Measurements from ENCODE around the gene STRN4. TPM values are rescaled to one million over a fixed set of nuclear protein-coding genes. Genes with fewer than 3 reads are reported as not detected.

Gene STRN4, protein sequence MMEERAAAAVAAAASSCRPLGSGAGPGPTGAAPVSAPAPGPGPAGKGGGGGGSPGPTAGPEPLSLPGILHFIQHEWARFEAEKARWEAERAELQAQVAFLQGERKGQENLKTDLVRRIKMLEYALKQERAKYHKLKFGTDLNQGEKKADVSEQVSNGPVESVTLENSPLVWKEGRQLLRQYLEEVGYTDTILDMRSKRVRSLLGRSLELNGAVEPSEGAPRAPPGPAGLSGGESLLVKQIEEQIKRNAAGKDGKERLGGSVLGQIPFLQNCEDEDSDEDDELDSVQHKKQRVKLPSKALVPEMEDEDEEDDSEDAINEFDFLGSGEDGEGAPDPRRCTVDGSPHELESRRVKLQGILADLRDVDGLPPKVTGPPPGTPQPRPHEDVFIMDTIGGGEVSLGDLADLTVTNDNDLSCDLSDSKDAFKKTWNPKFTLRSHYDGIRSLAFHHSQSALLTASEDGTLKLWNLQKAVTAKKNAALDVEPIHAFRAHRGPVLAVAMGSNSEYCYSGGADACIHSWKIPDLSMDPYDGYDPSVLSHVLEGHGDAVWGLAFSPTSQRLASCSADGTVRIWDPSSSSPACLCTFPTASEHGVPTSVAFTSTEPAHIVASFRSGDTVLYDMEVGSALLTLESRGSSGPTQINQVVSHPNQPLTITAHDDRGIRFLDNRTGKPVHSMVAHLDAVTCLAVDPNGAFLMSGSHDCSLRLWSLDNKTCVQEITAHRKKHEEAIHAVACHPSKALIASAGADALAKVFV
- total RNA-seq, result 55.9 and 58.9 TPM in 2 replicates

DNA sequence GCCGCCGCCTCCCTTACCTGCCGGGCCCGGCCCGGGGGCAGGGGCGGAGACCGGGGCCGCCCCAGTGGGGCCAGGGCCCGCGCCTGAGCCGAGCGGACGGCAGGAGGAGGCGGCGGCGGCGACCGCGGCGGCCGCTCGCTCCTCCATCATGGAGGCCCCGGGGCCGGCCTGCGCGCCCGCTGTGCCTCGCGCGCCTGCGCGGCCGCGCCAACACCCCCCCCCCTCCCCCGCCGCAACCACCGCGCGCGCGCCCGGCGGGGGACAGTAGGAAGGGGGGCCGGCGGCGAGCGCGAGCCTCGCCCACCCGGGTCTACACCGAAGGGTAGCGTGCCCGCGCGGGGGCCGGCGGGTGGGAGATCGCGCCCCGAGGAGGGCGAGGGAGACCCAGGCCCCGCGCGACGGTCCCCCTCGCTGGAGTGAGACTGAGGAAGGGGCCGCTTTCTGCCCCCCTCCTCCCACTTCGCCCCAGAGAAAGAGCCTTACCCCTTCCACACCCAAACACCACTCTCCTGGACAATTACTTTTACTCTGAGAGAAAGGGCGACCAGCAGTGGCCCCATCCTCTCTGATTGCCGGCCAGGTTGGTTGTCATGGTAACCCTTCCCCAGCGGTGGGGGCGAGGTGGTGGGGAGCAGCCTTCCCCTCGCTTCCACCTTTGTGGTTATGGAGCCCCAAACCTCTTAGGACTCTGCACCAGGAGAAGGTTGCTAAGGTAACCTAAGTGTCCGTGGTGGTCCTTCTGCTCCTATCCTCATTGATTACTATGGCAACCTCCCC, at the start of gene STRN4:
Gene STRN4, minus strand, starts transcription at position 170 of the 777 bp plus-strand sequence. Its CDS starts 20 bp downstream, at position 150.

DNA sequence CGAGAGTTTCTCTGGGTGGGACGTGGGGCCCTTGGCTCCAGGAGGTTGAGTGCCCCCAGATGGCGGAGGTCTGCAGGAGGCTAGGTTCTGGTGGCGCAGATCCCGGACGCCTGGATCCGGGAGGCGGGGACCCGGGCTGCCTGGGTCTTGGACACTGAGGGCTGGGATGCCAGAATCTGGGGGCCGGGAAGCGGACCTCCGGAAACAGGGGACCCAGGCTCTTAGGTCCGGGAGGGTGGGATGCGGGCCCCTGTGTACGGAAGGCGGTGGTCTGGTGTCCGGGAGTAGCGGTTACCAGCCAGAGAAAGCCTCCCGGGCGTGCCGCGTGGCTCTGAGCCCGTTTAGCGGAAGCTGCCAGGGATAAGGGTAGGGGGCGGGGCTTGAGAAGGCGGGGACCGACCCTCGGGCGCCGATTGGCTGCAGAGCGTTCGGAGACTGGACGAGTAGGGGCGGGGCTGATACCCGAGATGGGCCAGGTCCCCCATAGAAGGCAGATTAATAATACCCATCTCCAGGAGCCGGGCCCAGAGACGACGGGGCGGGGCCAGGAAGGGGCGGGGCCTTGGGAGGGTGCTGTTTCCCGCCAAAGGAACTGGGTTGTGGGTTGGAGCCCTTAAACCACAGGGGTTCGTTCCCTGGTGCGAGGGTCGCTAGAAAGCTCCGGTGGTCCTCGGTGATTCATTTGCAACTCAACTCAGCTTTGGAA, 42.2 kb upstream of the STRN4 start, which contains the start of gene SLC1A5:
Gene SLC1A5, minus strand, starts transcription at position 333 of the 706 bp plus-strand sequence. CDS start 629 bp downstream, outside the sequence.

DNA sequence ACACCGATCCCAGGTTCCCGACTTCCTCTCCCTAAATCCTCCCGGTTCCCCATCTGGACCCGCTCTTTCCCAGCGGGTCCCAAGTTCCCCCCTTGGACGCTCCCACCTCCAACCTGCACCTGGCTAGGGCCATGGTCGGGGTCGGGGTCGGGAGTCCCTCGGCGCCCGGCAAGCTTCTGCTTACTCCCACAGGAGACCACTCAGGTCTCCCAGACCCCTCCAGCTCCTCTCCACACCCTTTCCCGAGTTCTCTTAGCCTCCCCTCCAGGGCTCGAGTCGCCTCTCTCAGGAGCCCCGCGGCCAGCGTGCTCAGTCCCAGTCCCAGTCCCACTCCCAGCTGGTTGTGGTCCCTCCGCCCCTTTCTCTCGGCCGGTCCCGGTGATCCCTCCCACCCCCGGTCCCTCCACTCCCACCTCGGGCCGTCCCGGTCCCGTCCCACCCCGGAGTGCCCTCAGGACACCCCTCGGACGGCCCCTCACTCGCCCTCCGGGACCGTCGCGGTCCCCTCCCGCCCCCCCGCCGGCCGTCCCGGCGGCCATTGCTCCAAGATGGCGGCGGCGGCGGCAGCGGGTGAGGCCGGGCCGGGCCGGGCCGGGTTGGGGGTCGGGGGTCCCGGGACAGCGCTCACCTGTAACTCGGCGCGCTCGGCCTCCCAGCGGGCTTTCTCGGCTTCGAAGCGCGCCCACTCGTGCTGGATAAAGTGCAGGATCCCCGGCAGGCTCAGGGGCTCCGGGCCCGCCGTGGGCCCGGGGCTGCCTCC, 549 bp downstream of the STRN4 start, which contains the start of gene FKRP:
Gene FKRP, plus strand, starts transcription at position 537 of the 760 bp plus-strand sequence. CDS start 9,394 bp downstream, outside the sequence.

DNA sequence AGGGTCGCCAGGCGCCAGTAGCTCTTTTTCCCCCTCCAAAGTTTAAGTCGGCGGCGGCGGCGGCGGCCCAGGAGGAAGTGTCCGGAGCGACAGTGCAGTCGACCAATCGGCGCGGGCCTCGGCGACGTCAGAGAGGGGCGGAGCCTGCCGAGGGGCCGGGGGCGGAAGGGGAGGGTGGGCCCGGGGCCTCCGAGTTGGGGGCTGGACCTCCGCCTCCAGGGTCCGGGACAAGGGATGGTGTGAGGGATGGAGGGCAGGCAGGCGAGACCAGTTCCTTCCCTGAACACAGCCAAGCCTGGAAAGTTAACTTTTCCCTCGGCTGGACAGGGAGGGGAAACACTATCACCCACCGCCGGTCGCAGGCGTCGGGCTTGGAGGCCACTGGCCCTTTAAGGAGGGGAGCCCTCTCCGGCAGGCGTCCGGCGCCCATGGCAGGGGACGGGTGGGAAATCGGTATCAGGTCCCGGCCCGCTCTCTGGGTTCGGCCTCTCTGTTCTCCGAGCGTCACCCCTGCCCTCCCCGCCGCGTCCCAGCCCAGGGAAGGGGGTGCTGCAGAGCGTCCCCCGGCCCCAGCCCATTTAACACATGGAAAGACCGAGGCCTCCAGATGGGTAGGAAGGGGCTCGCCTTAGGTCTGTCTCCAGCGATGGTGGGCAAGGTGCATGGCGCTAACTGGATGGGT, 29.1 kb downstream of the STRN4 start, which contains the start of gene PRKD2:
Gene PRKD2, minus strand, starts transcription at position 81 of the 682 bp plus-strand sequence. CDS start 744 bp downstream, outside the sequence.

Other genes starting within 250 kb of the STRN4 start
- gene CALM3, start 145.1 kb downstream of the STRN4 start, total RNA-seq, result 115 and 134 TPM in 2 replicates
- 2.3 and 3.0 TPM in 2 replicates for gene PTGIR, start 121.4 kb downstream of the STRN4 start, total RNA-seq
- not detected in 2 replicates for gene GNG8, start 110.2 kb downstream of the STRN4 start, total RNA-seq
- 2.4 and 4.0 TPM in 2 replicates for gene DACT3, start 85.3 kb downstream of the STRN4 start, total RNA-seq
- 10.3 and 12.4 TPM in 2 replicates for gene PRKD2, start 29.3 kb downstream of the STRN4 start, total RNA-seq
- gene FKRP, start 393 bp downstream of the STRN4 start, total RNA-seq, result 13.9 and 18.5 TPM in 2 replicates
- gene SLC1A5, start 42.1 kb upstream of the STRN4 start, total RNA-seq, result 249 and 255 TPM in 2 replicates
- gene AP2S1, start 104.4 kb upstream of the STRN4 start, total RNA-seq, result 208 and 251 TPM in 2 replicates
- gene ARHGAP35, start 114.5 kb upstream of the STRN4 start, total RNA-seq, result 25.6 and 37.2 TPM in 2 replicates

All from smooth muscle cell of bladder (primary cell).